NCI-H2227 (cell line): ENCODE data around the gene CRY2.

Experiments
- DNase-seq: peaks from one replicate; lab custom pipeline; 2025; ENCODE audit not compliant: unreplicated experiment; lab: John Stamatoyannopoulos, UW

CRY2 gene

DNA sequence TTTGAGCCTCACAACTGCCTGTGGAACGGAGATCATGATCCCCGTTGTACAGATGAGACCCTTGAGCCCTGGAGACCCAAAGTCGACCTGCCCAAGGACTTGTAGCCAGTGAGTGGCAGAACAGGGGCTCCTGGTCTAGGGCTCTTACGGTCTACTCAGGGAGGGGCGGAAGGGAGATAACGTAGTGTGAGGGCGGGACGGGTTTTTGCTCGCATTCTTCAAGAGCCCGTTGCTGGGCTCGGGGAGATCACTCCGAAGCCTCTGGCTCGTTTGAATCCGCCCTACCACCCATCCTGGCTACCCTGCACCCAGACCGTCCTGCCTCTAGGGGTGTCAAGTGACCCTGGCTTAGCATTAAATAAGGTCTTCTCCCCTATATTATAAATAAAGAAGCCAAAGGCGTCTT lies 639 bp downstream of the CRY2 start:
- peak; percentile 59 for DNase-seq

DNA sequence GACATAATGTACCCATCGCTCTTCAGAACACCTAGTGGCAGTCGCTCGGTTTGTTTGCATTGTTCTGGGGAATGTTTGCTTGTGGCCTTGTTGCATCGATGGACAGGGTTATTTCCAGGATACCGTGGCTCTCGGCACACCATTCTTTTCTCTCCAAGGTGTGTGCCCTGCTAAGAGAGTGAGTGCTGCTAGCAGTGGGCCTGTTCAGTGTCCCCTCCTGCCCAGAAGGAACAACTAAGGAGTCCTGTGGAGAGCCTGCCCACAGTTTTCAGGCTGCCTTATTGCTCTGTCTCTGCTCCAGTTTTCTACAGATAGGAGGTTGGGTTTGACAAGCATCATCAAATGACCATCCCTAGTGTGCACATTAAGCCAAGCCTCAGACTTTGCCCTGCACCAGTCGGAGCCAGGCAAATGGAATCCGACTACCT lies 1.4 kb downstream of the CRY2 start:
- DNase-seq, result peak; percentile 12

DNA sequence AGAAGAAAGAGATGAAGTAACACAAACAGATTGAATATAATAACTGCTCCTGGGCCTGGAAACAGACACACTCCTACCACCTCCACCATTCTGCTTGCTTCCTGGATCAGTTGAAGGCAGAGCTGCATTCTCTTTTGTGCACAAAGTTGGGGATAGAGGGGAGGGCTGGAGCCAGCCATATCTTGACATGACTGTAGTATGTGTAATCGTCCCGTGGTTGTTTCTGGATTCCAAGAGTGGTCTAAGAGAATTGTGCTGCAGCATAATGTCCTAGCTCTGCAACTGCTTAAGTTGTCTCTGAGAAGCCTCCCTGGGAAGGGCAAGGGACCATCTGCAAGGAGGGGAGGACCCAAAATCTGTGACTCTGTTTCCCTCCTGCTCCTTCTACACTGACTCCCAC lies 3.2 kb downstream of the CRY2 start:
- no peak for DNase-seq

DNA sequence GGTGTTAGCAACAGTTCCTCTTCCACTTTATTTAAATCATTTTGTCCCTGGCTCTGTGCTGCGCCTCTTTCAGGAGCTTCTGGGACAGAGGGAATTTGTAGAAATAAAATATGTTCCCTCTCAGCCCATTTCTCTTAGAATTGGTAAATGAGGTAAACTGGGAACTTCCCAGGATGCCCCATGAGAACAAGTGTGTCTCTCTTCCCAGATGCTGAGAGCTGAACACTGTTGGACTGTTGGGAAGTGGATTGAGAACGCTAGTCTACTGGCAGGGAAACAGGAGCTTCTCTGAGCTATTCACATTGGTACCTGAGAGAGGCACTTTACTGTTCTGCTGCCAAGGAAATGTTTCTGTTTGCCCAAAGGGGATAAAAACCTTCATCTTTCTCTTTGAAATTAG lies 4.0 kb downstream of the CRY2 start:
- DNase-seq, result no peak

DNA sequence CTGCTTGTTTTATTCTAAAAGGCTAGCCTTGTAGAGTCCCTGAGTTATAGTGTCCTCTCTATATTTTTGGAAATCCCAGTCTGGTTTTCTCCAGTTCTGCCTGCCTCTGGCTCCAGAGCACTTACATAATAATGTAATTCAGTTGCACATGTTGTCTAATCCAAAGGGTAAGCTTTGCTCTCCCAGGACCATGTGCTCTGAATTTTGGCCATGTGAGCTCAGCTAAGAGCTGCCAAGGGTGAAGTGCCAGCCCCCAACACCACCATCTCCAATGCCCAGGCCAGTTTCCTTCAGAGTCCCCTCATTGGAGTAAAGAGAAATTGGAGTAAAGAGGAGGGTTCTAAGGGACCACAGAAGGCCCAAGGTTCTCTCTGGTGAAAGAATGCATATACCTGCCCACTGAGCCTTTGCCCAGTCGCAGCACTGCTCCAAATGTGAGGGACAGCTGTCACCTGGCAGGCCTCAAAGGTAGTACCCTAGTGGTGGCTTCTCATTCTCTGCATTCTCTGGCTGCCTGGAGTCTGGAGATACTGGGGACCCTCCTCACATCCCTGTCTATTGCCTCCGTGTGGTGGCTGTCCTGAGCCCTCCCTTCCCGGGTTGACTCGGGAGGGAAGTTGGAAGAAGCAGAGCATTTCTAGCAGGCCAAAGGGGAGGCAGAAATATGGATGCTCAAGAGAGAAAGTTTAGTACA lies 4.9 kb downstream of the CRY2 start:
- DNase-seq, result no peak

DNA sequence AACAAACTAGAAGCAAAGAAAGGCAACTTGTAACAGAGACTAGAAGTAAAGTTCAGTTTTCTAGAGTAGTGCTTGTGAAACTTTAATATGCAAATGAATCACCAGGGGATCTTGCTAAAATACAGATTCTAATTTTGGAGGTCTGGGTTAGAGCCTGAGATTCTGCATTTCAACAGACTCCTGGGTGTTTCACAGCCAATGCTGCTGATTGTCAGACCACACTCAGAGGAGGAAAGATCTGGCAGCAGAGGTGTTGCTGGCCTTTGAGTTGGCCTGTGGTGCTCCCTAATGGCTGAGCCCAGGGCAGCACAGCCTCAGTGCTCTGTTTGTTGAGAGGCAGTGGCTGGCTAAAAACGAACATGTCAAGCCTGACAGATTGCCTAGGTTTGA lies 5.4 kb downstream of the CRY2 start:
- DNase-seq, result no peak

DNA sequence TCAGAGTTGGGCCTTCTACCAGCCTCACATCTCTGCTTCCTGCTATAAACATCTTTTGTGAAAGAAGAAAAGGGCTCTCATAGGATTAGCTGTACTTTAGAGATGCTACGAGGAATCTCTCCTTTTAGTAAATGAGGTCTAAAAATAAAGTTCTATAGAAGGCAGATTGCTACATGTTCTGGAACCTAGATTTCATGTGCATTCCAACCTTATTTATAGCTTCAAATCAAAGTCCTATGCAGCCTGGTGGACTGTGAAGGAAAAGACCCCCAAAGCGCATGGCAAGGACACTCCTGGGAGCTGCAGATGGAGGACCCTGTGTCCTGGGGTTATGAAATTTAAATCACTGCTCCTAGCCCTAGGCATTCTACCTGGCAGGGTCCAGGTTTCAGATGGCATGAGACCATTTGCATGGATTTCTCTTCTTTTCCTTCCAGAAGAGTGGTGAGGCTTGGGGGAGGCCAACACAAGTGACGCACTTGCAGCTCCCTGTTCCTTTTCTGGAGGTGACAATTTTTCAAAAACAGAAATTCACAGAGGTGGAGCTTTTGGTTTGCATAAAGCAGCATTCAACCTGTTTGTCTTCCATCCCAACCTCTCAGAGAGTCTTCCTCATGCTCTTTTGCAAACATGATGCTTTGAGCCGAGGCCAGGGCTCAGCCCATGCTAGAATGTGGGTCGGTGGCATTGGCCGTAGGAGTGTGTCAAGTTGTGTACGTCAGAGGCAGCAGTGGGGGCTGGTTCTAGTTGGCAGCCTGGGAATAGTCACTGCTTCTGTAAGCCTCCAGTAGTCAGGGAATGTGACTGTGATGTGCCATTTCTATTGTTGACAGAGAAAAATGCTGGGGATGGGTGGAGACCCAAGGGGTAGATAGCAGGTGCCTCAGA lies 6.3 kb downstream of the CRY2 start:
- no peak for DNase-seq

DNA sequence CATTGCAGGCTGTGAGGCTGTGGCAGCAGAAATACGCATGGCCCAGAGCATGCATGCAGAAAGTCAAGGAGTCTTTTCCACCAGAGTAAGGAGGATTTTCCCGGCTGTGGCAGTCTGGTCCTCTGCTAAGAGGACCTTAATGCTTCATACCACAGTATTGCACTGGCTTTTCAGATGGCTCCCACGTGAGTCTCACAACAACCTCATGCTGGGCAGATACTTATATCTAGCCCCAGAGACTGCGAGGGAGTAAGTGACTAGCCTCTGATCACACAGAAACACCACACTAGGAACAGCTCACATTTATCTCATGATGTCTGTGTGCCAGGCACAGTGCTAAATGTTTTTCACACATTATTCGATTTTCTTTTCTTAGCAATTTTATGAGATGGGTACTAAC lies 8.0 kb downstream of the CRY2 start:
- DNase-seq, result no peak

DNA sequence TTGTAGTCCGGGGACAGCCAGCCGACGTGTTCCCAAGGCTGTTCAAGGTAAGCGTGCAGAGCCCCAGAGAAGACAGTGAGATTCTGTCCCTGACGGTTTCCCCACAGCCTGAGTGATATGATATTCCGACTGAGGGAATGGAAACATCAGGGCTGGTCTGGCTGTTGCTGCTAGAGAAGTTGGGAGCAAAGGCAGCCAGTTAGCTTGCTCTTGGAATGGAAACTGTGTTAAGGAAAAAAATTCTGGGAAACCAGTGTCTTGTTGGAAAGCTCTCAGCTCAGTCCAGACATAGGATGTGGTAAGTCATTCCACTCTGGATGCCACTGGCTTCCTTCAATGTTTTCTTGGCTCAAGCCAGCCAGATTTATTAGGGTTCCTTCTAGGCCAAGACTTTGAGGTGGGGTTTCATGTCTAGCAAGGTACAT lies 8.8 kb downstream of the CRY2 start:
- no peak for DNase-seq

DNA sequence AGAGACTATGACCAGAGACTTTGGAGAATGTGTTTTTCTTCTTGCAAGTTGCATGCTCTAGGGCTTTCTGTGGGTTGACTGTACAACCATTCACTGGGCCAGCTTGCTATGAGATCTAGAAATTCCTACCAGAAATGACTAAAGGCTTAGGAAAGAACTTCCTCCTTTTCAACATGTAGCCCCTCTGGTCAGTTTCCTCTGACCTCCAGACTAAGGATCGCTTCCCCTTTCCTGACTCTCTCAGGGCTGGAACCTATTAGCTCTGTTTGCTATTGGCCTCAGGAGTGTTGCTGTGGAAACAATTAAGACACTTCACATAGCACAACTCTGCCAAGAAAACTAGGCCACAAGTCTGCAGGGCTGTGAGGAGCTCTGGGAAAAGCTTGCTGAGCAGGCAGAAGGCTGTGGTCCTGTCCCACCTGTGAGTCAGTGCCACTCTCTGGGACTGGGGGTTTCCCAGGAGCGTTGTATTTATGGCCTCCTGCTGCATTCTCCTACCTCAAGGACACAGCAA lies 10.7 kb downstream of the CRY2 start:
- peak; percentile 40 for DNase-seq

DNA sequence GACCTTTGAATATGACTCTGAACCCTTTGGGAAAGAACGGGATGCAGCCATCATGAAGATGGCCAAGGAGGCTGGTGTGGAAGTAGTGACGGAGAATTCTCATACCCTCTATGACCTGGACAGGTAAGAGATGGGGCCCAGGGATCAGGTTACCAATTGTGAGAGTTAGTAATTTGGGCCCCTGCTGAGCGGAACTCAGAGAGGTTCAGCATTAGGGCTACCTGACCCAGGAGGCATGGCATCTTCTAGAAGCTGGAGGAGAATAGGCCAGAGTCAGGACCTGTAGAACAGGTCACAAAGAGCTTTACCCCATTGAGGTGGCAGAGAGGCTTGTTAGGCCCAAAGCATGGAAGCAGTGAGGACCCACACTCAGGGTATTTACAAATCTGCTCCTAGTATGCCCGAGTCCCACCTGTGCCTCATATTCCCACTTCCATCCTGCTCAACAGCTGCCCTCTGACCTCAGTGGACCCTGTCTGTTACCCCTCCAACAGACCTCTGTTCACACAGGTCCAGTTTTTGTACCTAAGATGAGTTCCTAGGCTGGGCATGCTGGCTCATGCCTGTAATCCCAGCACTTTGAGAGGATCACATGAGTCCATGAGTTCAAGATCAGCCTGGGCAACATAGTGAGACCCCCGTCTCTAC lies 11.6 kb downstream of the CRY2 start:
- no peak for DNase-seq

DNA sequence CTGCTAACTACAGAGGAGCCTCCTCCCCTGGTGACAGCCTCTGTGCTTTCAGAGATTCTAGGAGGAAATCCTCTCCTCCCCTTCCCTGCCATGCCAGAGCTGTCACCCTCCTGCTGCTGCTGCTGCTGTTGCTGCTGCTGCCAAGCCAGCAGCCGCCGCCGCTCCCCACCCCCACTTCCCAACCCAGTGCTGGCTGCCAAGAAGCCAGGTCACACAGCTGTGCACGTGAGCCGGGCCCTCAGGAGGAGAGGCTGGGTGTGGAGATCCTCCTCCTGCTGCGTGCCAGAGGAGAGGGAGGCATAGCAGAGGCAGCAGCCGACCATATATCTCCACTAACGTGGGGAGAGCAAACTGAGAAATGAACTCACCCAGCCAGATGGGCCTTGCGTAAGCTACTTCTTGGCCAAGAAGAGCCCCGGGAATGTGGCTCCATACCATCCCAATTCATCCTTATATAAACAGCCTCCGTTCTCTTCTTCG lies 12.4 kb downstream of the CRY2 start:
- DNase-seq, result peak; percentile 90

DNA sequence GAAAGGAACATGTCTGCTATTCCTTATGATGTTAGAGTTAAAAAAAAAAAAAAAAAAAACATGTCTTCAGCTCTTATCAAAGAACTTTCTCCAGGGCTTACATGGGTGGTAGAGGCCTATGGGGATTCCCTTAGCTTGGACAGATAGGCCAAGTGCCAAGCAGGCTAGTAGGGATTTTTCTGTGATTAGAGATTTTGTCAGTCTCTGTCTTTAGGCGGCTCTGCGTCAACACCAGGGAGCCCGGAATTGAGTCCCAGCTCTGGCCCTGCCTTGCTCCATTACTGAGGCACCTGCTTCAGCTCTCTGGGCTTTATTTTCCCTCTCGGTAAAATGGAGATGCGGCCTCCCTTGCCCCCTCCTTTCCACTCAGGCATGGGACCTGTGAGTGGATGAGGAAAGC lies 13.1 kb downstream of the CRY2 start:
- no peak for DNase-seq

DNA sequence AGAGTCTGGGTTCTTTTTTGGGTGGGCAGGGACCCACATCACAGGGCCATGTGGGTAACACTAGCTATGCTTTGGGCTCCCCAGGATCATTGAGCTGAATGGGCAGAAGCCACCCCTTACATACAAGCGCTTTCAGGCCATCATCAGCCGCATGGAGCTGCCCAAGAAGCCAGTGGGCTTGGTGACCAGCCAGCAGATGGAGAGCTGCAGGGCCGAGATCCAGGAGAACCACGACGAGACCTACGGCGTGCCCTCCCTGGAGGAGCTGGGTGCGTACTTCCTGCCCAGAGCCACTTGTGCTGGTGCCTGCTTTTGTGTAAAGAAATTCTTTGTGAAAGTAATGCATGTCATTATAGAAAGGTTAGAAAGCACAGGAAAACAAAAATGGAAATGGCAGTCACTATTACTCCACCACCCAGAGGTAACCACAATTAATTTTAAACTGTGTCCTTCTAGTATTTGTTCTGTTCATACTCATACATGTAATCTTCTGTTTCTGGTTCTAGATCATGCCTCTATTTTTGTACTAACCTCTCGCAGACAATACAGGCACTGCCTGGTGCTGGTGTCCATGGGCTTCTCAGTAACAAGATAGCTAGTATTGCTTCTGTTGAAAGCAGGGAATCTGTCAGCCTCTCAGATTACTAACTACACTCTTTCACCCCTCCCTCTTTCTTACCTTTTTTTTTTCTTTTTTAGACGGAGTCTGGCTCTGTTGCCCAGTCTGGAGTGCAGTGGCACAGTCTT lies 13.7 kb downstream of the CRY2 start:
- DNase-seq, result no peak

DNA sequence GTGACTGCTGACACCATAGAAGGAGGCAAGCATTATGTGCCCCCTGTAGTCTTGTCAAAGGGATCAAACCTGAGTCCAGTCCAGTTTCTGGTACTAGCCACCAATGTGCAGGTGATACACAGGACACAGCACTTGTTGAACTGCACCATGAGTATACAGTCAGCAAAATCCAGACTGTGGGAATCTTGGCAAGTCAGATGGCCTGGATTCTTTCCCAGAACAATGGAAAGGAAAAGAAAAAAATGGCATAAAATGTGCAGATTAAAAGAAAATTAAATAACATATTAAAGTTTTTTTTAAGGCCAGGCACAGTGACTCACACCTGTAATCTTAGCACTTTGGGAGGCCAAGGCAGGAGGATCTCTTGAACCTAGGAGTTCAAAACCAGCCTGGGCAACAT lies 16.8 kb downstream of the CRY2 start:
- no peak for DNase-seq

DNA sequence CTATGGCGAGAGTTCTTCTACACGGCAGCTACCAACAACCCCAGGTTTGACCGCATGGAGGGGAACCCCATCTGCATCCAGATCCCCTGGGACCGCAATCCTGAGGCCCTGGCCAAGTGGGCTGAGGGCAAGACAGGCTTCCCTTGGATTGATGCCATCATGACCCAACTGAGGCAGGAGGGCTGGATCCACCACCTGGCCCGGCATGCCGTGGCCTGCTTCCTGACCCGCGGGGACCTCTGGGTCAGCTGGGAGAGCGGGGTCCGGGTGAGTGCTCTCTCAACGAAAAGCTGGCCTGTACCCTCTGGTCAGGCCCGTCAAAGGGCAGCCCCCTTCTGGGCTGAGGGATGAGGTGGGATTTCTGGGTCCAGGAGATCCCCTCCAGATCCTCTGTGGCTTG lies 22.3 kb downstream of the CRY2 start:
- DNase-seq, result no peak

DNA sequence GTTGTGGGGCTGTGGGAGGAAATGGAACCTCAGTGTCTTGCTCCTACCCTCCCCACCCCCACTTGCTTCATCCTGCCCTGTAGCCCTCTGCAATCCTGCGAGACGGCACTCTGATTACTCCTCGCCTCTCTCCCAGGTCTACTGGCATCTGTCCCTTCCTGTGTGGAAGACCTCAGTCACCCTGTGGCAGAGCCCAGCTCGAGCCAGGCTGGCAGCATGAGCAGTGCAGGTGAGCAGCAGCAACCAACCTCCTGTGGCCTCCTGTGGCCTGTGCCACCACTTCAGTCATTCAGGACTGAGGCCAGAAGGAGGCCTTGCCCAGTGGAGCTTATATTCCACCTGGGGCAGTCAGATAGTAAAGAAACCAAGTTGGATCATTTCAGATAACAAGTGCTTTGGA lies 23.4 kb downstream of the CRY2 start:
- DNase-seq, result no peak

DNA sequence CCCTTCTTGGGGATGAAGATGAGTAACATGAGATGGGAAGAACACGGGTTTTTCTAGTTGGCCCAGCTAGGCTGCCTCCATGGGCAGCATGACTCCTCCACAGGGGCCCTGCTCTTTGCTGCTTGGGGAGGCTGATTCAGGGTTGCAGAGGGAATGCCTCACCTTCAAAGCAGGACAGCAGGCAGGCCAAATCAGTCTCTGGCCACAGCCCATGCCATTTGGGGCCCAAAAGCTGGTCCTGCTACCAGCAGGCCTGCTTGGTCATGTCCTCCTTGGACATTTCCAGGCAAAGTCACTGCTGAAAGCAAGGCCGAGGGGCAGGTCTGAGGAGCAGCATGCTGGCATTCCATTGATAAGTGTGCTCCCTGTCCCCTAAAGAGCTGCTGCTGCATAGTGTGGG lies 24.4 kb downstream of the CRY2 start:
- DNase-seq, result no peak

DNA sequence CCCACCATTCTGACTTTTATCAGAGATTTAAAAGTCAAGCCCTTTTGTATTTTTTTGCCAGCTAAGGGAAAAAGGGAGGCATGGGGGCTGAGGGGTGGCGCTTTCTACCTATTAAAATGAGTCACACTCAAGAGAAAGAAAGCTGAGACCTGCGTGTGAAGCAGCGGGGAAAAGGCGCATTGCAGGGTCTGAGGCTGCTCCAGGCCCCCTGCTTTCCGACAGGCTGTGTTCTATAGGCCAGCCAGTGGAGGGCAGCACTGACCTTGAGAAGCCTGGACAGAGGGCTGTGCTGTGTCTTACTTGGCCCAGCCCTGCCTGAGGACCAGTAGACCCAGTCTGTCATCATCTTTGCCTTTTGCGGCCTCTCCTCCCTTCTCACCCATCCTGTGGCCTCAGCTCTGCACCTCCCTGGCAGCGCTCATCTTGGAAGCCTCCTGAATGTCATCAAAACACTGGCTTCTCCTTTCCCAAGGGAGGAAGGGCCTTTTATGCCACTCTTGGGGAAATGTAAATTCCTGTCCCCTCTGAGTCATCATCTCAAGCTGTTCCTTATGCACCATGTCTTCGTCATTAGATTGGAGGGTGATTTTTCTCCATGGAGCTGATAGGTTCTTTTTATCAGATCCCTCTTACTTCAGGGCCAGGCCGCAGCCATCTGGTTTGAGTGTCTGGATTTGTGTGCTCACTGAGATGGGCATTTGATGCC lies 25.5 kb downstream of the CRY2 start:
- peak; percentile 90 for DNase-seq

DNA sequence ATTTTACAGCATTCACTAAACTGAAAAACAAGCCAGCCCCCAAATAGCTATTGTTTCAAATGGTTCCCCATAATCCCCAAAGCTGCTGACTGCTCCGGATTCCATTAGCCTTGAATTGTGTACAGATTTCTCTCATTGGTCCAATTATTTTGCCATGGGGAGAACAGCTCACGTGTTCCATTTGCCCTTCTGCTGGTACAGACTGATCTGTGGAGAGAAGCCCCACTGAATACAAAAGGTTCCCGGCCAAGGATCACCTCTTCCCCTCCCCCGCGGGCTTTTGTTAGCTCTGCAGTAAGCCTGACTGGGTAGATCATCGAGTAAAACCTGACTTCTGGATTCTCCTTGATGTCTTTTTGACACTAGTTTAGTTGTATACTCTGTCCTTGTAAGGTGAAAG lies 29.1 kb downstream of the CRY2 start:
- no peak for DNase-seq
